Suprapubic skin (tissue), 3 donors: ENCODE results near the gene DYNC2LI1.

Source experiments
- EP300 ChIP-seq: sonication (generic); formaldehyde crosslinking; IDR thresholded peaks from one replicate; pipeline ENCODE4 v1.6.1; 2017; ENCODE audit warnings: antibody characterized with exemption
- TF ChIP-seq, protein P1 (sequence below), 2 donors: fragments of 200-600 bp in 1 of 2; fragments of 450-650 bp in 1 of 2; sonication (generic) in 1 of 2; IDR thresholded peaks; one replicate each; pipeline ENCODE4 v1.5.1; 2016 to 2019; ENCODE audit warnings: antibody characterized with exemption in 2 of 2, mild to moderate bottlenecking in 1 of 2, moderate library complexity in 1 of 2

DNA sequence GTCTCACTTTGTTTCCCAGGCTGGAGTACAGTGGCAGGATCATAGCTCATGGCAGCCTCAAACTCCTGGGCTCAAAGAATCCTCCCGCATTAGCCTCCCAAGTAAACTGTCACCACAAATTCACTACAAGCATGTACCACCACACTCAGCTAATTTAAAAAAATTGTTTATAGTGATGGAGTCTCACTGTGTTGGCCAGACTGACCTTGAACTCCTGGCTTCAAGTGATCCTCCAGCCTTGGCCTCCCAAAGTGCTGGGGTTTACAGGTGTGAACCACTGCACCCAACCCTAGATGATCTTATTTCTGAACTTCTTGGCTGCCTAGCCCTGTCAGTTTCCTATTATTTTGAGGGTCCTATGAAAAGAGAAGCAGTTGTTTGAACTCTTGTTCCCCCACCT, 14.8 kb downstream of the DYNC2LI1 start:
- TF ChIP-seq, protein P1, sequence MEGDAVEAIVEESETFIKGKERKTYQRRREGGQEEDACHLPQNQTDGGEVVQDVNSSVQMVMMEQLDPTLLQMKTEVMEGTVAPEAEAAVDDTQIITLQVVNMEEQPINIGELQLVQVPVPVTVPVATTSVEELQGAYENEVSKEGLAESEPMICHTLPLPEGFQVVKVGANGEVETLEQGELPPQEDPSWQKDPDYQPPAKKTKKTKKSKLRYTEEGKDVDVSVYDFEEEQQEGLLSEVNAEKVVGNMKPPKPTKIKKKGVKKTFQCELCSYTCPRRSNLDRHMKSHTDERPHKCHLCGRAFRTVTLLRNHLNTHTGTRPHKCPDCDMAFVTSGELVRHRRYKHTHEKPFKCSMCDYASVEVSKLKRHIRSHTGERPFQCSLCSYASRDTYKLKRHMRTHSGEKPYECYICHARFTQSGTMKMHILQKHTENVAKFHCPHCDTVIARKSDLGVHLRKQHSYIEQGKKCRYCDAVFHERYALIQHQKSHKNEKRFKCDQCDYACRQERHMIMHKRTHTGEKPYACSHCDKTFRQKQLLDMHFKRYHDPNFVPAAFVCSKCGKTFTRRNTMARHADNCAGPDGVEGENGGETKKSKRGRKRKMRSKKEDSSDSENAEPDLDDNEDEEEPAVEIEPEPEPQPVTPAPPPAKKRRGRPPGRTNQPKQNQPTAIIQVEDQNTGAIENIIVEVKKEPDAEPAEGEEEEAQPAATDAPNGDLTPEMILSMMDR (IDR thresholded peaks at IDR 0.05): no peak
- no peak for TF ChIP-seq EP300
